ENCODE measurements around the gene EIF1.
"Not testable (repeated sequence)": the region's sequence is repeated elsewhere in the genome, so short reads cannot be mapped to it uniquely, and the experiment has no call there.

The EIF1 gene

DNA sequence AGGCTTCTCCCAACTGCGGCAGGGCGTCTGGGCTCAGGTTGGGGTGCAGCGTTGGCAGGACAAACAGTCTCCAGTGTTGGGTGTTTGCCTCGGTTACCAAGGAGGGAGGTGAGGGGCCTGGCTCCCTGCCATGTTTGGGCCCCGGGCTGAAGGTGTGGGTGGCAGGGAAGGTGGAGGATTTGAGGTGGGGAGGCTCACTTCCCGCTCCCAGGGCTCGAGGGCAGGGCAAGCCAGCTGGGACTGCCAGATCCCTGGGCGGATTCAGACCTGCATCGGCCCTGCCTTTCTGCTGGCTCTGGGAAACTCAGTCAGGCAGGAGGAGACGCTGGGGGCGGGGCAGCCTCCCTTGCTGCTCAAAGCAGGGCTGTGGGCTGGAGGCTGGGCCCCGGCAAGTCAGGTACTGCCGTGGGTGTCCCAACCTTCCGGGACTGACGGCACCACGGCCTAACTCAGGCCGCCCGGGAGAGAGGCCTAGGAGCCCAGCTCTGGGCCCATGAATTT, 33.0 kb upstream of the EIF1 start:
- DNase-seq (ENCODE audit: low read depth in 2 of 3, low spot score in 2 of 3) = no peak

DNA sequence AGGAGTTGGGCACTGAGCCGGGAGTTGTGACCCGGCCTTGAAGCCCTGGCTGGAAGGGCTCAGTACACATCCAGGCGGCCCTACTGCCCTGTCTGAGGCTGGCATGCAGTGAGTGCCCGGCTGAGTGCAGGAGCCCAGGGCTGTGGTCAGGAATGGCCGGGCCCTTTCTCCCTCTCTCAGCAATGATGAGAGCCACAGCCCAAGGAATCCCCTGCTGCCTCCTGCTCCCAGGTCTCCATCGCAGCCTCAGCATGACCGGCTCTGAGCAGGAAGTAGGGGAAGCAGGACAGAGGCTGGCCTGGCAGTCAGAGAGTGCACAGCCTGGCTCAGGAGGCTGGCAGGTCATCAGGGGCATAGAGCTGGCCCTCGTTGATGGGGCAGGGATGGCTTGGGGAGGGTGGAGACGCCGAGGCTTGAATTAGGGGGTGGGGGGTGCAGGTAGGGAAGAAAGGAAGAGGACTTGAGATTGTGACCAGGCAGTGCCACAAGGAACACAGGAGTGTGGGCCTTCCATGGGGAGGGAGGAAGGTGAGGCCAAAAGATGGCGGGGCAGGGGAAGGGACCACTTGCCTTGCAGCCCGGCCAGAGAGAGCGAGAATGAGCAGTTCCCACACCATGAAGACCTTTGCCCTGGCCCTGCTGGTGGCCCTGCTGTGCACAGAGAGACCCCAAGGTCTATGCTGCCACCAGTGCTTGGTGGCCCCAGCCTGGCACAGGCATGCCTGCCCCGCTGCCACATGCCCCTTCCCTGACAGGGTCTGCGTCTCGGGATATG, 32.2 kb upstream of the EIF1 start:
- no peak for DNase-seq (ENCODE audit: low read depth in 2 of 3, low spot score in 2 of 3)

DNA sequence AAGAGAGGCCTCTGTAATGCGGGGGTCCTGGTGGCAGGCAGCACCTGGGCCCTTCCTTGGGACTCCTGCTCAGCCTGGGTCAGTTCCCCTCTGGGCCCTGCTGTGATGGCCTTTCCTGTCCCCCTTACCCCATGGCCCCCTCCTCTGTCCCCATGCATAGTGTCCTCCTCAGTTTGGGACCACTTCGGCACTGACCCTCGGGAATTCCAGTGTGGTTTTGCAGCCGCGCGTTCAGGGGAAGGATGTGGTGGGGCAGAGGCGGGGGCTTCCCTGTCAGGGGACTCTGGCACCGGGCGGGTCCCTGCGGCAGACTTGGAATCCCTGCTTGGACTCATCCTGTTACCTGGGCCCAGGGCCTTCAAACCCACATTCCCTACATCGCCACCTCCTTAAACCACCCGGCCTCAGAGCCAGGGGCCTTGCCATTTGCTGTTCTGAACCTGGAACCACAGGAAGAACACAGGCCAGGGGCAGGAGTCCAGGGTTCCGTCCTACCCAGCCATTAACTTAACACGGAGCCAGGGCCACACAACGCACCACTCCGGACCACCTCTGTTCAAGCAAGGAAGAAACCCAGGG, 31.4 kb upstream of the EIF1 start:
- no peak for DNase-seq (ENCODE audit: low read depth in 2 of 3, low spot score in 2 of 3)

DNA sequence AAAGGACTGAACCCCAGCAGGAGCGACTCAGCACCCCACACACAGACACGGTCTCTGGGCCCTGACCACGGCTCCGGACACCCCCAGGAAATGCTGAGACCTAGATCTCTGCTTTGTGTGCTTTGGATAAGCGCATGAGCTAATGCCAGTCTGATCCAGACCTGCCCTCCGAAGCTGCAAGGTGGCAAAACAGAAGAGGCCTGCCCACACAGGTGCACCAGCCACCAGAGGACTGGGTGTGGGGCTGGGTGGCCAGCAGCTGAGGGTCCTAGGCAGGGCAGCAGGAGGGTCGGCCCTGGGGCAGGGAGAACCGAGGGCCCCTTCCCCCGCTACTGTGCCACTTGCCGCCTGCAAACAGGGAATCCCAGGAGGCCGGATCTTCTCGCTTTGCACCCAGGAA, 30.7 kb upstream of the EIF1 start:
- no peak for DNase-seq (ENCODE audit: low read depth in 2 of 3, low spot score in 2 of 3)

DNA sequence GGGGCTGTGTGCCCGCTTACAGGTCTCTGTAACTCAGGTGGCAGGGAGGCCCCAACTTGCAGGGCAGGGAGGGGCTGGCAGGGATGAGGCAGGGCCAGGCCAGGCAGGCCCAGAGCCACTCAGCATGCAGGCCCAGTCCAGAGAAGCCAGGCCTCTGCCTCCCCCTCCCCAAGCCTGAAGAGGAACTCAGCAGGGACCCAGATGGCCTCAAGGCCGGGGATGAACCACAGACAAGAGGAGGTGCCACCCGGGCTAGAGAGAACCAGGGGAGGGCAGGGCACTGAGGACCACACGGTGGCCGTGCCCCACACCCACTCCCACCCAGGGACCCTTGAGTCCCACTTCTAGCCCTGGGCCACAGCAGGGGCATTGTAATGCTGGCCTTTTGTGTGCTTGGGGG, 29.8 kb upstream of the EIF1 start:
- no peak for DNase-seq (ENCODE audit: low read depth in 2 of 3, low spot score in 2 of 3)

DNA sequence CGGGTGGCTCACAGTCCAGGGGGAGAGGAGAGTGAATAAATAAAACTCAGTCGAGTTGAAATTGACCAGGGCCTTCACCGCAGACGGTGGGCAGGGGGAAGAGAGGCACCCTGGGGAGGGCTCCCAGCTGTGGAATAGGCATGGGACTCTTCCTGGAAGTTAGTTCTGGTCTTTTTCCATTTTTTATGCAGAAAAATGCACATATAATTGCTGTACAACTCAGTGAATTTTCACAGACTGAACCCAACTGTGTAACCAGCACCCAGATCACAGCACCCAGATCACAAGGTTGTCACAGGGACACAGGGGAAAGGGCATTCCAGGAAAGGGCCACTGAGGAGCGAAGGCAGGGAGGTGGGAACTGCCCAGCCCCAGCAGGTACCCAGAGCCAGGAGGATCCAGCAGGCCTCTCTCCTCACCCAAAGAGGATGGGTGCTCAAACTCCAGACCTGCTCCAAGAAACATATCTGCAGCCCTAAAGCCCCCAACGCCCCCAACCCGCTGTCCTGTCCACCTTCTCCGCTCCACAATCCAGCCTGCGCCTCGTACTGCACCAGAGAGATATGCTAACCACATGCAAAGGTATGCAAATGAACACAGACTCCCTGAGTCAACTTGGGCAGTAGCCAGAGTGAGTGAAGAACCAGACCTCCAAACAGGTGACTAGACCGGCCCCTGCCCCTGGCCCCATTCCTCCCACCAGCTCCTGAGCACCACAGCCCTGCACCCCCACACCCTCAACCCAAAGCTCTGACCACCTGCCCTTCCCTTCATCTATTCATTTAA, 29.1 kb upstream of the EIF1 start:
- DNase-seq (ENCODE audit: low read depth in 2 of 3, low spot score in 2 of 3) = no peak

DNA sequence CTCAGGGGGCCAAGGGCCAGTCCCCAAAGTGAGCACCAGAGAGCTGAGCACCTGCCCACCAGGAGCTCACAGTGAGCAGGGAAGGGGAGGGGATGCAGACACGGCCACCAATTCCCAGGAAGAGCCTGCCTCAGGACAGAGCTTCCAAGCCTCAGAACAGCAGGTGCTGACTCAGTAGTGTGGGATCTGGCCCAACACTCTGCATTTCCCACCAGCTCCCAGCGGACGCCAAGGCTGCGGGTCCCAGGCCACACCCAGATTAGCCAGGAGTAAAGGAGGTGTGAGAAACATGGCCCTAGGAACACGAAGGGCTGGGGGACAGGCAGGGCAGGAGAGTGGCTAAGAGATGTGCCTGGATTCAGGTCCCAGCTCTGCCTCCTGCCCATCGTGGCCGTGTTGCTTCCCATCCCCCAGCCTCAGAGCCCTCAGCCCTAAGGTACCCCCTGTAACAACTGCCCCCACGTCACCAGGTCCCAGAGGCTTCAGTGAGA, 28.4 kb upstream of the EIF1 start:
- no peak for DNase-seq (ENCODE audit: low read depth in 2 of 3, low spot score in 2 of 3)

DNA sequence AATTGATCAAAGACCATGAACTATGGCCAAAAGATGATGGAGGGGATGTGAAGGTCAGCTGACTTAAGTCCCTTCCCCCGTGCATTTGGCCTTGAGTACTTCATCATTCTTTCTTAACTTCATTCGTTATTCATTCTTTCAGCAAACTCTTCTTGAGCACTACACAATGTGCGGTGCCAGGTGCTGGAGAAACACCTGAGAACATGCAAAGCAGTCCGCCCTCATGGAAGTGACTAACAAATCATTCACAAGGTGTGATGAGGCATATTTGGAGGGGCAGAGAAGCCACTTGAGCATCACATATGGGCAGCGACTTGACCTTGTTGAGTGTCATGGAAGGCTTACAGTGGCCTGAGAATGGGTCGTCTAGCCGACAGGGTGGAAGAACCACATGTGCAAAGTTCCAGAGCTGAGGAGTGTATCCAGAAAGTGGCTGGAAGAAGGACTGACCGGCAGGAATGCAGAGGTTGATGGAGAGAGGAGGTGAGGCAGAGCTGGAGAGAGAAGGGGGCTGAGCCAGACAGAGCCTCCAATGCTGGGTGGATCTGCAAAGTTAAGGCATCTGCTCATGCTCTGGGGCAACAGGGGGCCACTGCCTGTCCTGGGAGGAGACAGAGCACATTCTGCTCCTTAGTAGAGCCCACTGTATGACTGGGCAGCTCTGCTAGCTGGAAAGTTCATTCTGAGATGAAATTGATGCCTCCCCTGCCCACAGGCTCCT, 25.1 kb upstream of the EIF1 start:
- no peak for DNase-seq (ENCODE audit: low read depth in 2 of 3, low spot score in 2 of 3)

DNA sequence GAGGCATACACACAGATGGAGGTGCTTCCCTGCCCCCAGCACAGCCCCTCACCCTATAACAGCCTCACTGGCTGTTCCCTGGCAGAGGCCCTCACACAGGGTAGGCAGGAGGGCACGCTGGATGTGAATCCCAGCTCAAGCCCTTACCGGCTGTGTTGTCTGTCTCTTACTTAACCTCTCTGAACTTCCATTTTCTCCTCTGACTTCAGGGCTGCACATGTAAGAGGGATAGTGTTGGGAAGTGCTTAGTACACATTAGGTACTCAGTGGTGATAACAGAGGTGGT, 24.6 kb upstream of the EIF1 start:
- DNase-seq (ENCODE audit: low read depth in 2 of 3, low spot score in 2 of 3) = no peak

DNA sequence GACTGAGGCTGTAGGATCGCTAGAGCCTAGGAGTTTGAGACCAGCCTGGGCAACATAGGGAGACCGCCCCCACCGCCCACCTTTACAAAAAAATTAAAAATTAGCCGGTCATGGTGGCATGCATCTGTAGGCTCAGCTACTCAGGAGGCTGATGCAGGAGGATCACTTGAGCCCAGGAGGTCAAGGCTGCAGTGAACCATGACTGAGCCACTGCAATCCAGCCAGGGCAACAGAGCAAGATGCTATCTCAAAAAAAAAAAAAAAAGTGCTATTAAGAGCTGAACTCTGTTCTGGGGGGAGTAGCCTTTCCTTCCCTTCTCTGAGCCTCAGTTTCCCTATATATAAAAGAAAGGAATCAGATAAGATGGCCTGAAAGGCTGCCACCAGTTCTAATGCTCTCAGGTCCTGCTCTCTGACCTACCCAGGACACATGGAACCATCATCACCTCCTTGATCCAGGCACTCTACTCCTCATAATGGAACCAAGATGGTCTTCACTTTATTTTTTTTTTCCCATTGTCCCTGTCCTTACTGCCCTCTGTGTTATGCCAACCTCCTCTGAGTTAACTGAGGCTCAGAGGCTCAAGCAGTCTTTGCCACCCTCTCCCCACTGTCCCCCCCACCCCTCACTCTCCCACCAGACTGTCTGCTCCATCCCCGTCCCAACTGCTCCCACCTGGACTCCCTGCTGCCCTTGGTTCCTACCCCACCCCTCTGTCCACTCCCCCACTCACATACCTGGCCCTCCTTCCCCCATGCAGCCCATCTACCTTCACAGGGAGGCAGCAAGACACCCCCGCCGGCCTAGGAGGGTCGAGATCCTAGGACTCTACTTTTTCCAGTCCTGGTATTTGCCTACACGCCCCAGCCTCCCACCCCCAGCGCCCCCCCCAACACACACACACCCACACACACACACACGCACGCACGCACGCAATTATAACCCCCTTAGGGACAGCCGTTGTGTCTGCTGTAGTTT, 23.8 kb upstream of the EIF1 start:
- DNase-seq (ENCODE audit: low read depth in 2 of 3, low spot score in 2 of 3) = no peak

DNA sequence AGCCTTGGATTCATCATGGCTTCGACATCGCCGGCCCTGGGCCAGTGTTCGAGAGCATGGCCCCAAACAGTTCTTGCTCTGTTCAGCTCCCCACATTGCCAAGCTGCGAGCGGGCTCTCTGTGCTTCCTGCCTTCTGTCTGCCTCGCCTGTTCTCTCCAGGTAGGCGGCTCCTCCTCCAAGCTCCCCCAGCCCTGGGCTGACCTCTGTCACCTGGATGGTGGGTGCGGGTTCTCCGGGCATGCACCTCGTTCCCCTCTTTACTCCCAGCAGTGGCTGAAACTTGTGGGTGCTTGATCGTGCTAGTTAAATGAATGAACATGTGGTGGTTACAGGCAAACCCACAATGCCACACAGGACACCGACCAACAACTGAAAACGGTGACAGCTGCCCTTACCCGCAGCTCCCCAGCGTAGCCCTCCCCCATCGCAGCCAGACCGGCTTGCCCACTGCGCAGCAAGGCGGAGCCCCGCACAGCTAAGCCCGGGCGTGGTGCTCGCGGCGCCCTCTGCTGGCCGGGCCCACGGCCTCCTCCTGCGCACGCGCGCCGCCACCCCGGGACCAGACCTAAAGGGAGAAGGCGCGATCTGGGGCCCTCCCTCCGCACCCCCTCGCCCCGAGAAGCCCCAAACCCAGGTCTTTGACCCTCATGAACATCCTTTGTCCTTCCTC, 23.0 kb upstream of the EIF1 start:
- peak; percentile 84 to 85 (median 84) for DNase-seq (ENCODE audit: low read depth in 2 of 3, low spot score in 2 of 3)

DNA sequence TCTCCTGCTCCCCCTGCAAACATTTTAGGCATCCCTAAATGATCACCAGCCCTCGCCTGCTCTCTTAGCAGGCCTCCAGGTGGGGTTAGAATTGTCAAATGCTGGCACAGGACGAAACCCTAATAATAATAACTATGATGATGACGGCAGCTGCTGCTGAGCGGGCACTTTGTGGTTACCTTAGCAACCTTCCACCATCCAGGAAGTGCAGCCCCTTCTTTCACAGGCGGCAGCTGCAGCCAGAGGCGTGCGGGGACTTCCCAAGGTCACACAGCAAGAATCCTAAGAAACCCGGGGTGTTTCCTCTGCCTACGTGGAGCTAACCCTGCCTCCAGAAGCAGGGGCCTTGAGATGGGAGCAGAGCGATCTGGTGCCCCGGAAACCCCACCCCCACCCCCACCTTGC, 22.4 kb upstream of the EIF1 start:
- peak in 1 of 3 experiments; percentile 54 for DNase-seq (ENCODE audit: low read depth in 2 of 3, low spot score in 2 of 3)

DNA sequence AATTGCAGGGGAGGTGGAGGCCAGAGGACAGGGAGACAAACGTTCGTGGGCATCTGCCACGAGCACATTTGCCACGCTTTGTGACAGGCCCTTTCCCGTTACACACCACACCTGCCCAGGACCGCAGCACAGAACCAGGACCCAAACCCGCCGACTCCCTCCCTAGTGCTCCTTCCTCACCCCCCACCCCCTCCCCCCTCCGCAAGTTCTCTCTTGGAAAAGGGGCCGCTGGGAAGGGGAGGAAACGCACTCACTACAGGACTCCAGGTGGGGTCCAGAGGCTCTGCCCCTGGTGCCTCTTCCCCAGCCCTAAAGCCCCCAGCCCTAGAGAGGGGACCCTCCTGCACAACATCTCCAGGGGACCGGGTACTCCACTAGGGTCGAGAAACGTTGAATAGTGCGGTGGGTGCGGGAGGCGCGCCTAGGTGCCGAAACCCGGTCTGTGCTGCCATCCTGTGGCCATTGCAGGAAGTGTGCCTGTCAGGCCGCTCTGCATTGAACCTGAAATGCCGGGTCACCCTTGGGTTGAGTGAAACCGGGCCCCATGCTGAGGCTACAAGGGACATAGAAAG, 21.9 kb upstream of the EIF1 start:
- peak; percentile 66 to 84 (median 80) for DNase-seq (ENCODE audit: low read depth in 2 of 3, low spot score in 2 of 3)

DNA sequence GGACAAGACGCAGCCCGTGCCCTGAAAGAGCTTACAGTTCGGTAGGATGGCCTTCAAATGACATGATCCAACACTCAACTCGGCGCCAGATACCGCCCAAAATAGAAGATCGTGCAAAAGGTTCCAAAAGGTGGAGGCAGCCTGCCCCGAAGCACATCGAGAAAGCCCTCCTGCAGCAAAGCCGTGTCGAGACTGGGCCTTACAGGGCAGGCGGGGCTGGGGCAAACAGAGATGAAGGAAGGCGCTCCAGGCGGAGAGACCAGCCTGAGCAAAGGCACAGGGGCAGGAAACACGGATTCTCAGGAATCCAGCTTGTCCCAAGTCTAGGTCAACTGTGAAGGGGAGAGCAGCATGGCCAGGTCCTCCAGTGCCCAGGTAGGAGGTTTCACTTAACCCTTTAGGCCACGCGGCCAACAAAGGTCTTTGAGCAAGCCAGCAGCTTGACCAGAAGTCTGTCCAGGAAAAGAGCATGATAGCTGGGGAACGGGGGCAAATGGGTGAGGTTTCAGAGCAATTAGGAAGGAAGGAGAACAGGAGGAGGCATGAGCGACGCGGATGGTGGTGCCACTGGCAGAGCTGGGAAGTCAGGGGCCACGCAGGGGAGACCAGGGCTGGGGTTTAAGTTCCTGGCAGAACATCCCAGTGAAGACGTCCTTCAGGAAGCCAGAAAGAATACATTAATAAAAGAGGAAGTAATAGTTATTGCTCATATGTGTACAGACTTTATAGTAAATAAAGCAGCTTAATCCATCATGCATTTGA, 21.2 kb upstream of the EIF1 start:
- no peak for DNase-seq (ENCODE audit: low read depth in 2 of 3, low spot score in 2 of 3)

DNA sequence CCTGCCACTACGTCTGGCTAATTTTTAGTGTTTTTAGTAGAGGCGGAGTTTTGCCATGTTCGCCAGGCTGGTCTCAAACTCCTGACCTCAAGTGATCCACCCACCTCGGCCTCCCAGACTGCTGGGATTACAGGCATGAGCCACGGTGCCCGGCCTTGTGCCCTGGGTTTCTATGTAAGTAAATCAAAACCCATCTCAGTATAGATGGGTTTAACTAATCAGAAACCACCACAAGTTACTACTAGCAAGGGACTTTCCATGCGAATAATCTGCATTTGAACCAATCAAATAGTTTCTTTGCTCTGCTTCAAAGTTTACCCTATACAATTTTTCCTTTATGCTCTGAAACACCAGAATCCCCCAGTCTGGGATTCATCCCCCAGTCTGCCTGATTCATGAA, 16.5 kb upstream of the EIF1 start:
- DNase-seq (ENCODE audit: low read depth in 2 of 3, low spot score in 2 of 3) = no peak

DNA sequence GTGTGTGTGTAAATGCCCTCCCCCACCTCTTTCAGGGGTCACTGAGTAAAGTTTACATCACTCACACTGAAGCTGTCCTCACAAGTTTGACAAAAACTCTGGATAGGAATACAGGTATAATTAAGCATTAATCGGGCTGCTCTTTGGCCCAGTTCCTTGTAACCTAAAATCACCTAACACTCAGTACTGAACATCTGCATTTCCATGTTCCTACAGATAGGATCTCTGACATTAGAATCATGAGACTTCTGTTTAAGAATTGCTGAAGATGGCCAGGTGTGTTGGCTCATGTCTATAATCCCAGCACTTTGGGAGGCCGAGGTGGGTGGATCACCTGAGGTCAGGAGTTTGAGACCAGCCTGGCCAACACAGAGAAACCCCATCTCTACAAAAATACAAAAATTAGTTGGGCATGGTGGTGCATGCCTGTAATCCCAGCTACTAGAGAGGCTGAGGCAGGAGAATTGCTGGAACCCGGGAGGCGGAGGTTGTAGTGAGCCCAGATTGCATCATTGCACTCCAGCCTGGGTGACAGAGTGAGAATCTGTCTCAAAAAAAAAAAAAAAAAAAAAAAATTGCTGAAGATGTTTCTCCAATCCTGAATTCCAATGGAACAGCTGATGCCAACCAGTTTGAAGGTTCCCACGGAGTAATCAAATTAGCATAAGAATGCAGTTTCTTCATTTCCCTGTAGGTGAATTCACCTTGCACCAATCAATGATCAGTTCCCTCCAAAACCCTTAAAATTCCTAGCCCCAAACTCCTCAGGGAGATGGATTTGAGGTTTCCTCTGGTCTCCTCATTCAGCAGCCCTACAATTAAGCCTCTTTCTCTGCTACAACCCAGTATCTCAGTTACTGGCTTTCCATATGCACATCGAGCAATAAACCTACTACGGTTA, 13.3 kb upstream of the EIF1 start:
- DNase-seq (ENCODE audit: low read depth in 2 of 3, low spot score in 2 of 3) = not testable (repeated sequence)

DNA sequence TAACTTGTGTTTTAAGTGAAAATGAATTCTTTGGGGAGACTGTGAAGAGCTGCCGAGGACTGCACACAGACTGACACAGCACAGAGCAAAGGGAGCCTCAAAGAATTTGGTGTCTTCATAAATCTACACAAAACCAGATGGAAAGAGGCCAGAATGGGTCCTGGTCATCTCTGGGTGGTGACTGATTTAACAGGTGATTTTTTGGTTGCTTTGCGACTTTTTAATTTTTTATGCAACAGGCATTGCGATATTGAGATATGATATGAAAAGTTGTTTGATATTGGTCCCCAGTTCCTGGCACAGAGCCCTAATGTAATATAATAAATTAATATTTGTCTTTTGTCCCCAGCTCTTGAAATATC, 12.6 kb upstream of the EIF1 start:
- DNase-seq (ENCODE audit: low read depth in 2 of 3, low spot score in 2 of 3) = no peak

DNA sequence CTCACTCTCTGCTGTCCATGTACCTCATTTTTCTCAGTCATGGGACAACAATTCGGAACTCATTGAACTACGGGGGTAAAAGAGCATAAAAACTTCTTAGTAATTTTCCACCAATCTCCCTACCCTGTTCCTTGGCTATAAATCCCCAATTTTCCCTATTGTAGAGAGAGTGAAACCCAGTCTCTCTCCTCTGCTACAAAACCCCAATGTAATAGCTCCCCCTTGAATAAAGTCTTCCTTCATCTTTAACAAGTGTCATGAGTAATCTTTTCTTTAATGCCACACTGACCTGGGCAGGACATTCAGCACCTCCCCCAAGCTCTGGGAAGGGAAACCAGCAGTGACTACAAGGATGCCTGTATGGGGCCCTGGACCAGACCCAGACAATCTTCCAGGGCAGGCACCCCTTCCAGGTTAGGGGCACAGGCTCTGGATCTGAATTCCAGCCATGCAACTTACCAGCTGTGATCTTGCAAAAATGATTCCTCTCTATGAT, 10.2 kb upstream of the EIF1 start:
- no peak for DNase-seq (ENCODE audit: low read depth in 2 of 3, low spot score in 2 of 3)
